Choroid plexus epithelial cell (primary cell): ENCODE measurements around the gene PPP1R3C.

Experiments used
- DNase-seq: peaks from one replicate; pipeline ENCODE4 v3.0.0-alpha.2; 2010; ENCODE audit warnings: low read depth
- H3K4me3 ChIP-seq: 2 replicates; pipeline ENCODE4 v1.5.1; 2011; ENCODE audit warnings: low read depth, mild to moderate bottlenecking, control low read depth, low read length, moderate library complexity
- CTCF ChIP-seq: conservative IDR thresholded peaks from 2 replicates; pipeline ENCODE4 v1.5.1; 2011; ENCODE audit warnings: low read depth, mild to moderate bottlenecking, control low read depth, inconsistent platforms, low read length, moderate library complexity

Gene PPP1R3C

GRCh38 chr10:91668913-91669312 is 36.0 kb upstream of the PPP1R3C start:
- no peak overlapping the region for H3K4me3 ChIP-seq
- no peak for TF ChIP-seq CTCF
- no peak for DNase-seq

- no peak for TF ChIP-seq CTCF
- DNase-seq: peak; percentile 16
- no peak overlapping the region for H3K4me3 ChIP-seq
Measured at GRCh38 chr10:91665842-91666241, 33.0 kb upstream of the PPP1R3C start.

- no peak overlapping the region for H3K4me3 ChIP-seq
- TF ChIP-seq CTCF: no peak
- no peak for DNase-seq
Measured at GRCh38 chr10:91664426-91664825, 31.6 kb upstream of the PPP1R3C start.

- TF ChIP-seq CTCF: no peak
- DNase-seq: no peak
- H3K4me3 ChIP-seq: no peak overlapping the region
Measured at GRCh38 chr10:91662993-91663392, 30.1 kb upstream of the PPP1R3C start.

- DNase-seq: peak; percentile 79
- TF ChIP-seq CTCF: no peak
- no peak overlapping the region for H3K4me3 ChIP-seq
Measured at GRCh38 chr10:91653219-91653870, 20.5 kb upstream of the PPP1R3C start.

GRCh38 chr10:91652364-91652763 is 19.5 kb upstream of the PPP1R3C start:
- peak; percentile 84 for DNase-seq
- TF ChIP-seq CTCF: no peak
- H3K4me3 ChIP-seq: no peak overlapping the region

GRCh38 chr10:91643700-91644099 is 10.8 kb upstream of the PPP1R3C start:
- peak; percentile 67 for TF ChIP-seq CTCF
- peak; percentile 43 for DNase-seq

More at GRCh38 chr10:91643700-91644099, 10.8 kb upstream of the PPP1R3C start:
- no peak overlapping the region for H3K4me3 ChIP-seq
